OCI-LY3 (cell line): Measurements from ENCODE around the gene TLK1.
A peak's percentile ranks its signal among the peaks of the same experiment; 100 is the strongest.

Experiments
- CTCF ChIP-seq: fragments of 200-600, 300-600 bp; sonication (generic); IDR thresholded peaks from 2 replicates; pipeline ENCODE4 v1.5.1; 2014; ENCODE audit warnings: antibody characterized with exemption, low read length, low read depth
- EZH2phosphoT487 ChIP-seq: fragments of 200-600 bp; shearing (Covaris generic); IDR thresholded peaks from 2 replicates; pipeline ENCODE4 v1.6.1; 2018; ENCODE audit warnings: antibody characterized with exemption, mixed run types, low read depth

- TF ChIP-seq CTCF (peak; percentile 31; the same call in 1 of the 2 replicates), EZH2phosphoT487 (no peak)
These were observed 193.9 kb downstream of the TLK1 start for GRCh38 chr2:170966648-170967396.
